CD4-positive, alpha-beta T cell treated with Interleukin-15 for 4 hours (primary cell): Measurements from ENCODE around the gene GRM7.

Experiments used
- DNase-seq: peaks from one replicate; pipeline ENCODE4 v3.0.0-alpha.2; 2020; ENCODE audit warnings: low spot score

GRM7 gene

DNA sequence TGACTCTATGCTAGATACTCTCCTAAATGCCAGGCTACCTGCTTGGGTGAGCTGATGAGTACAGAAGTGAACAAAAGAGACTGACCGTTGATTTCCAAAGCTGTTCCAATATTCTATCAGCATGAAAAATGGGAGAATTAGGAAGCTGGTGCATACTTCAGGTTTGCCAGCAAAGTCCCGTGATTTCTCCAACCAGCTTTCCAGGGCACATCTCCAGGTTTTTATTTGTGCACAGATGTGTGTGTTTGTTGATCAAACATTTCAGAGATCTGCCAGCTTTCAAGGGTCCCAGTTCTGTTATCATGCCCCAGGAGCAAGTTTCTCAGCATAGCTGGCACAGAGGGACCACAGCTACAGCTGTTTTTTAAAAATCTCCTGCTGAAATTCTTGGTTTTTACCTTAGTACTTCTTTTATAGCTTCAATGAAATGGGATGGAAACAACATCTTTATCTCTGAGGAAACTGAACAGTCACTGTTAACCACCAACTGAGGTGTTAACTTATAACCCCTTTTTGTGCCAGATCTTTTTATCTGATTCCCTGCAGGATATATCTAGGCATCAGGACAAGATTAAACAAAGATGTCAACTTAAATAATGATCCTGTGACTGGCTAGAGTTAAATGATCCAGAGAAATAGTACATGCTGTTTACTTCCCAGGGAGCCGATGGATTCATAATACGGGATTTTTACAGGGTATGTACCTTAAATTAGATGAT, 380.8 kb downstream of the GRM7 start:
- no peak for DNase-seq

GRCh38 chr3:7242303-7242635, 381.4 kb downstream of the GRM7 start:
- DNase-seq = no peak

DNA sequence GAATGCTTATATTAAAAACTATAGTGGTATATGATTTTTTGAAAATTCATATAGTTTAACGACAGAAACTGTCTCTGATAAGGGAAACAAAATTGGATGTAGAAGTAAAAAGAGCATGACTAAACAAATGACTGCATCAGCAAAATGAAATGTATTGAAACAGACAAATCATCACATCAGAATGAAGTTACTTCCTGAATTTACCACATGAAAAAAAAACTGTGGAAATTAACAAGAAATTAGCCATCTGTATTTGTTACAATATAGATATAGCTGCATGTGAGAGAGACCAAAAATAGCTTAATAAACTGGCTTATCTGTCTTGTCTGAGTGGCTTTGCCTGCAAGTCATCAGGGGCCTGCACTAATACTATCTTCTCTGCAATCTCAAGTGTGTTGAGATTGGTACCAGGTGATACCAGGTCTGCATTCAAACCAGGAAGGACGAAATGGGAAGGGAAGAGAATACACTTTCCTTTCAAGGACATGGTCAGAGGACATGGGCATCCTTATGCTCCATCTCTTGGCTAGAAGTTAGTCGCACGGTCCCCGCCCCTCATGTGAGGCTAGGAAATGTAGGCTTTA, 388.7 kb downstream of the GRM7 start:
- no peak for DNase-seq

- DNase-seq = no peak
These were observed 393.3 kb downstream of the GRM7 start for GRCh38 chr3:7254251-7254650.

DNA sequence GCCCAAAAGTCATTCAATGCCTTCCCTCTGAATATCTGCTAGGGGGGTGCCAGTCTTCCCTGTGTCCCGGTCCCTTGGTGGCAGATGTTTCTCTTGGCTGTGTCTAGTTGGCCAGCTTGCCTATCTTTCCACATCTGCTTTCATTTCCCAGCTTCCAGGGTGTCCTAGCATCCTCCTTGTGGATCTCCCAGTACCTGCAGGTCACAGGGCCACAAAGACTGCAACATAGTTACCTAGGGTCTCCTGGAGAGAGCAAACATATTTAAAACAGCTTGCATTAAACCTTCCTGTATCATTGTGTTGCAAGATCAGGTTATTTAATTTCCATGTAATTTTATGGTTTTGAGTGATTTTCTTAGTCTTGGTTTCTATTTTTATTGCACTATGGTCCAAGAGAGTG, 400.1 kb downstream of the GRM7 start:
- DNase-seq = no peak

DNA sequence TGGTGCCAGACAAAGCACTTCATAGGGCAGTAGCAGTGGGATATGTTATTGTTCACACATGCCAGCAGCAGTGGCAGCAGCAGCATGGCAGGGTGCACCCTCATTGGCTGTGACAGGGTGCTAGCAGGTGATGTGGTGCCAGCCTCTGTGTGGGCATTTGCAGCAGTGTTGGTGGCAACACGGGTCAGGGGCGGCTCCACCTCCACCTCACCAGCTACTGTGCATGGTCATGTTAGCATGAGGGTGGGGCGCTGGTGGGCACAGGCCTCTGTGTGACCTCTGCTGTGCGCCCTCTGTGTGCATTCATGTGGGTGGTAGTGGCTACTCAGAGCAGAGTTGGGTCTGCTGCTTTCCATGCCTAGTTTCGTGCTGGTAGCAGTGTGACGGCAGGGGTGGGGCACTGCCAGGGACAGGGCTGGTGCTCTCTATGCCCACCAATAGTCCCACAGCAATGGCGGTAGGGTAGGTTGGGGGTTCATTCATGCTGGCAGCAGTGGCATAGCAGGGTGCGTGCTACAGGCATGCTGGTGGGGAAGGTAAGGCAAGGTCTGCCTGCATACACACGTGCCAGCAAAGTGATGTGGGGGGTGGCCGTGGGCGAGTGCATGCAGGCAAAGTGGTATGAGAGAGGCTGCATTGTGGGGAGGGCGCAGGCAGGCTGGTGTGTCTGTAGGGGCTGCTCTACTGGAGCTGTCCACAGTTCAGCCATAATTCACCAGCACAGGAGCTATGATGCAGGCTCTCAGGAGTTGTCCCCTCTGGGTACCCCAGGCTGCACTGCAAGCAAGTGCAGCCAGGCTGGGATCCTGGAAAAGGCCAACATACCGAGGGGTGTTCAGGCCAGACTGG, 402.7 kb downstream of the GRM7 start:
- no peak for DNase-seq

GRCh38 chr3:7264196-7264526, 403.2 kb downstream of the GRM7 start:
- DNase-seq = no peak

DNA sequence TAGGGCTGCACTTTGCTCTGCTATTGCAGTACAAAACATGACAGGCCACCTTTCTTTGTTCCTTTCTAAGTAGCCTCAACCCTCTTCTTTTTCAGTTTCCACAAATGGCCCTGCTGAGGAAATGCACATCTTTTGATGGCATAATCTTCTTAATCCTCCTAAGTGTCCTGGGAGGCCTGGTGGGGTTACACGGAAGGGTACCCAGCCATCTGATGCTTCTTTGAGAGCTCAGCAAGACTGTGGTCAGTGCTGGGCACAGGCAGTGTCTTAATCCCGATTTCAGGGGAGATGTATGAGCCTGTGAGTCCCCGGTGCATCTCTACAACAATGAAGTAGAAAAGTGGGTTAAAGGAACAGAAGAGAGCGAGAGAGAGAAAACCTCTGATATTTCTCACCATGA, 404.8 kb downstream of the GRM7 start:
- no peak for DNase-seq

- DNase-seq = no peak
These were observed 405.6 kb downstream of the GRM7 start for GRCh38 chr3:7266551-7266950.

- DNase-seq = no peak
These were observed 409.8 kb downstream of the GRM7 start for GRCh38 chr3:7270731-7271130.

GRCh38 chr3:7271631-7272030, 410.7 kb downstream of the GRM7 start:
- no peak for DNase-seq

GRCh38 chr3:7272203-7272602, 411.3 kb downstream of the GRM7 start:
- DNase-seq = no peak

- no peak for DNase-seq
These were observed 414.5 kb downstream of the GRM7 start for GRCh38 chr3:7275396-7275795.

- no peak for DNase-seq
These were observed 419.4 kb downstream of the GRM7 start for GRCh38 chr3:7280318-7280717.

DNA sequence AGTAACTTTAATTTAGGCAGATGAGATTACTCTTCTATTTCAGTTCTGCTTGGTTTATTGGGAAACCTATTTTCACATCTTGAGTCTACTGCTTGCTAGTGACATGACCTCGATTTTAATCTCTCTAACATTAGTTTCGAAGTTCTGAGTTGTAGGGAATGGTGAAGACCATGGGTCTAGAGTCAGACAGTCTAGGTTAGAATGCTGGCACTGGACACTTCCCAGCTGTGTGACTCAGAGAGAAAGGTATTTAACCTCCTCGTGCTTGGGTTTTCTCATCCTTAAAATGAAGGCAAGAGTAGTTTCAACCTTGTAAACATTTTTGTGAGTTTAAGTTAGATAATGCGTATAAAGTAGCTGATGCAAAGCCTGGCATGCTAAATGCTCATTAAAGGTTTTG, 422.1 kb downstream of the GRM7 start:
- DNase-seq = no peak

DNA sequence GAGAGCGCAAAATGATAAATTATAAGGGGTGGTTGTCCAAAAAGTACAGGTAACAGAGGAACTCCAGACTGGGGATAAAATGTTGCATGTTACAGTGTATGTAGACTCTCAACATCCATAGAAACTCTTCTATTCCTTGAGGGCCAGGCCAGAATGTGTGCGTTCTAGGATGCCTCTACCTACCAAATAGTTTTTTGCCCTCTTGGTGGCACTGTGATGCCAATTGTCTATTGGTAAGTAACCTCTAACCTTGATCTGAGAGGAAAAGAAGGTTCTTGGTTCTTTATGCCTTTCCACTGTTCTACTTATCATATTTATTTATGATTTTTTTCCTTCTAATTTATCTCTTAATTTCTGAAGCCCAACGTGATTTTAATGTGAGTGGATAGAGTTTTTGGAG, 424.6 kb downstream of the GRM7 start:
- DNase-seq = no peak

GRCh38 chr3:7288133-7288532, 427.2 kb downstream of the GRM7 start:
- DNase-seq = no peak

DNA sequence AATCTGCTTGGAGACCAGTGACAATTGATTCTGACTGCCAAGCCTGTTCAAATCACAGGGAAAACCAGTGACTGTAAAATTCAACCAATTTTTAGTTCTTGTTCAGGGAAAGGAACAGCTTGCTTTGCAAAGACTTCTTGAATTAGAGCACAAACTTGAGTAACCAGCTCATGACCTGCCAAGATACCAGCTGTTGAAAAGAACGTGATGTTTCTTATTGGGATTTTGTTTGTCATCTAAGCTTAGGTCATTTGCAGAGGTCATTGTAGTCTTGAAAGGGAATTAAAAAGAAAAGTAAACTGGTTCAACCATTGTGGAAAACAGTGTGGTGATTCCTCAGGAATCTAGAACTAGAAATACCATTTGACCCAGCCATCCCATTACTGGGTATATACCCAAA, 428.2 kb downstream of the GRM7 start:
- no peak for DNase-seq

- no peak for DNase-seq
These were observed 429.3 kb downstream of the GRM7 start for GRCh38 chr3:7290077-7290825.

DNA sequence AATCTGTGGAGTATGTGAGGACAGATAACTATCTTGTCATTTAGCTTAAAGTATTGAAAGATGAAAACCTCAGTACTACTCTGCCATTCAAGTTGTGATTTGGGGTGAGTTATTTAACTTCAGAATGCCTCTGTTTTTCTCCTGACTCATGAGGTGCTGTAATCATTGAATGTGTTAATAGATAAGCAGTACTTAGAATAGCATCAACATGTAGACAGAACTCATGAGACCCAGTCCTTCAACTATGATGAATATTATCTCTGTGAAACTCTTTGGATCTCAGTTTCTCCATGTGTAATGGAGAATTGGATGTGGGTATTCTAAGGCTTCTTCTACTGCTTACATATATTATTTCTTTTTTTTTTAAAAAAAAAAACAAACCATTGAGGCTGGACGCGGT, 431.4 kb downstream of the GRM7 start:
- DNase-seq = no peak

- no peak for DNase-seq
These were observed 432.4 kb downstream of the GRM7 start for GRCh38 chr3:7293286-7293685.

- DNase-seq = no peak
These were observed 444.6 kb downstream of the GRM7 start for GRCh38 chr3:7305561-7305960.

GRCh38 chr3:7306901-7307300, 446.0 kb downstream of the GRM7 start:
- no peak for DNase-seq
